ENCODE data around the gene TNFRSF4. TPM values are rescaled to one million over a fixed set of nuclear protein-coding genes. Genes with fewer than 3 reads are reported as not detected.

The TNFRSF4 gene
- total and polyA plus RNA-seq, 2 of the 13 experiments (the other 11 are each of a cell fraction or from before 2014, with no cell fraction given): not detected

DNA sequence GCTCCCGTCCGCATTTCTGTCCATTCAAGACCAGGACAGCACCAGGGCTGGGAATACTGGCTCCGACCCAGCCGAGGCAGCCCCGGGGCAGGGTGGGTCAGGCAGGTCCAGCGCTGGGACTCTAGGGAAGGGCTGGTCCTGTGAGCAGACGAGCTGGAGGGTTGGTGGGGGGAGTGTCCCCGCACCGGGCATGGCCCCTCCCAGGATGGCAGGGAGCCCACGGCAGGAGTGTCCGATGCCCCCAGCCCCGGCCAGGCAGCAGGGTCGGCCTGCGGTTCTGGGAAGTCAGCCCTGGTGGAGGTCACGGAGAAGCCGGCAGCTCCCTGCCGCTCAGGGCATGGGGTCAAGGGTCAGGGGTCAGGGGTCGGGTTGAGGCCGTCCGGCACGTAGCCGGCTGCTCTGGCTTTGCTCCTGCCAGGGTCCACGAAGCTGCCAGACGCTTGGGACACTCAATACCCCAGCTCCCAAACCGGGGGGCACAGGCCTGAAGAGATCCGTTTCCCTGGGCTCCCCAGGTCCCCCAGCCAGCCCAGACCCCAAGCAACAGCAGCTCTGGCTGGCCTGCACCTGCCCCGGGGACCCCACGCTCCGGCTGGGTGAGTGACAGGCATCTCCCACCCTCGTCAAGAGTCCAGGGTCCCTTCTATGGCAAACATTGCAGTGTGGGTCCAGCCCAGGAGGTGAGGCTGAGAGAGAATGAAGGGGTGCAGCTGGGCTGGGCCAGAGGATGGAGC lies 25.8 kb upstream of the TNFRSF4 start (continued):
- TF ChIP-seq ZMYM4 (CRISPR knock-in tag; IDR thresholded peaks at IDR 0.05) (no peak), NONO (IDR thresholded peaks at IDR 0.05) (no peak), NONO (CRISPR knock-in tag; conservative IDR thresholded peaks at IDR 0.05) (no peak; the same call in none of the 2 replicates), PITX1 (CRISPR knock-in tag; IDR thresholded peaks at IDR 0.05) (0 out of 2 replicates have a peak, but pooled peaks have one; percentile 19), SRSF9 (IDR thresholded peaks at IDR 0.05; ENCODE audit: borderline replicate concordance, insufficient read depth, low read depth, low read length, poor library complexity, severe bottlenecking) (no peak), RBFOX2 (IDR thresholded peaks at IDR 0.05; ENCODE audit: low read depth, low read length) (peak; percentile 66; the same call in 1 of the 2 replicates), PHF5A (CRISPR knock-in tag; IDR thresholded peaks at IDR 0.05; ENCODE audit: low read depth, unreplicated experiment) (no peak), ADNP (CRISPR knock-in tag; IDR thresholded peaks at IDR 0.05) (no peak), EZH2 (conservative IDR thresholded peaks at IDR 0.05; ENCODE audit: low read depth, low read length) (no peak), ZNF839 (CRISPR knock-in tag; IDR thresholded peaks at IDR 0.05; ENCODE audit: borderline replicate concordance) (no peak; the same call in 1 of the 2 replicates), BRF2 (CRISPR knock-in tag; IDR thresholded peaks at IDR 0.05) (no peak), ZBTB33 (CRISPR knock-in tag; IDR thresholded peaks at IDR 0.05) (no peak), SYNCRIP (IDR thresholded peaks at IDR 0.05; ENCODE audit: insufficient read depth, low read depth, low read length) (no peak), ZNF446 (CRISPR knock-in tag; IDR thresholded peaks at IDR 0.05) (0 out of 2 replicates have a peak, but pooled peaks have one; percentile 61)
- TF ChIP-seq, protein P1, sequence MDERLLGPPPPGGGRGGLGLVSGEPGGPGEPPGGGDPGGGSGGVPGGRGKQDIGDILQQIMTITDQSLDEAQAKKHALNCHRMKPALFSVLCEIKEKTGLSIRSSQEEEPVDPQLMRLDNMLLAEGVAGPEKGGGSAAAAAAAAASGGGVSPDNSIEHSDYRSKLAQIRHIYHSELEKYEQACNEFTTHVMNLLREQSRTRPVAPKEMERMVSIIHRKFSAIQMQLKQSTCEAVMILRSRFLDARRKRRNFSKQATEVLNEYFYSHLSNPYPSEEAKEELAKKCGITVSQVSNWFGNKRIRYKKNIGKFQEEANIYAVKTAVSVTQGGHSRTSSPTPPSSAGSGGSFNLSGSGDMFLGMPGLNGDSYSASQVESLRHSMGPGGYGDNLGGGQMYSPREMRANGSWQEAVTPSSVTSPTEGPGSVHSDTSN (CRISPR knock-in tag; IDR thresholded peaks at IDR 0.05): peak; percentile 78
- TF ChIP-seq, protein P2, sequence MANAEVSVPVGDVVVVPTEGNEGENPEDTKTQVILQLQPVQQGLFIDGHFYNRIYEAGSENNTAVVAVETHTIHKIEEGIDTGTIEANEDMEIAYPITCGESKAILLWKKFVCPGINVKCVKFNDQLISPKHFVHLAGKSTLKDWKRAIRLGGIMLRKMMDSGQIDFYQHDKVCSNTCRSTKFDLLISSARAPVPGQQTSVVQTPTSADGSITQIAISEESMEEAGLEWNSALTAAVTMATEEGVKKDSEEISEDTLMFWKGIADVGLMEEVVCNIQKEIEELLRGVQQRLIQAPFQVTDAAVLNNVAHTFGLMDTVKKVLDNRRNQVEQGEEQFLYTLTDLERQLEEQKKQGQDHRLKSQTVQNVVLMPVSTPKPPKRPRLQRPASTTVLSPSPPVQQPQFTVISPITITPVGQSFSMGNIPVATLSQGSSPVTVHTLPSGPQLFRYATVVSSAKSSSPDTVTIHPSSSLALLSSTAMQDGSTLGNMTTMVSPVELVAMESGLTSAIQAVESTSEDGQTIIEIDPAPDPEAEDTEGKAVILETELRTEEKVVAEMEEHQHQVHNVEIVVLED (CRISPR knock-in tag; IDR thresholded peaks at IDR 0.05; ENCODE audit: borderline replicate concordance): peak; percentile 56; the same call in 1 of the 2 replicates
- TF ChIP-seq, protein P3, sequence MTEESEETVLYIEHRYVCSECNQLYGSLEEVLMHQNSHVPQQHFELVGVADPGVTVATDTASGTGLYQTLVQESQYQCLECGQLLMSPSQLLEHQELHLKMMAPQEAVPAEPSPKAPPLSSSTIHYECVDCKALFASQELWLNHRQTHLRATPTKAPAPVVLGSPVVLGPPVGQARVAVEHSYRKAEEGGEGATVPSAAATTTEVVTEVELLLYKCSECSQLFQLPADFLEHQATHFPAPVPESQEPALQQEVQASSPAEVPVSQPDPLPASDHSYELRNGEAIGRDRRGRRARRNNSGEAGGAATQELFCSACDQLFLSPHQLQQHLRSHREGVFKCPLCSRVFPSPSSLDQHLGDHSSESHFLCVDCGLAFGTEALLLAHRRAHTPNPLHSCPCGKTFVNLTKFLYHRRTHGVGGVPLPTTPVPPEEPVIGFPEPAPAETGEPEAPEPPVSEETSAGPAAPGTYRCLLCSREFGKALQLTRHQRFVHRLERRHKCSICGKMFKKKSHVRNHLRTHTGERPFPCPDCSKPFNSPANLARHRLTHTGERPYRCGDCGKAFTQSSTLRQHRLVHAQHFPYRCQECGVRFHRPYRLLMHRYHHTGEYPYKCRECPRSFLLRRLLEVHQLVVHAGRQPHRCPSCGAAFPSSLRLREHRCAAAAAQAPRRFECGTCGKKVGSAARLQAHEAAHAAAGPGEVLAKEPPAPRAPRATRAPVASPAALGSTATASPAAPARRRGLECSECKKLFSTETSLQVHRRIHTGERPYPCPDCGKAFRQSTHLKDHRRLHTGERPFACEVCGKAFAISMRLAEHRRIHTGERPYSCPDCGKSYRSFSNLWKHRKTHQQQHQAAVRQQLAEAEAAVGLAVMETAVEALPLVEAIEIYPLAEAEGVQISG (CRISPR knock-in tag; IDR thresholded peaks at IDR 0.05): peak; percentile 33; the same call in 1 of the 2 replicates
- TF ChIP-seq, protein P4, sequence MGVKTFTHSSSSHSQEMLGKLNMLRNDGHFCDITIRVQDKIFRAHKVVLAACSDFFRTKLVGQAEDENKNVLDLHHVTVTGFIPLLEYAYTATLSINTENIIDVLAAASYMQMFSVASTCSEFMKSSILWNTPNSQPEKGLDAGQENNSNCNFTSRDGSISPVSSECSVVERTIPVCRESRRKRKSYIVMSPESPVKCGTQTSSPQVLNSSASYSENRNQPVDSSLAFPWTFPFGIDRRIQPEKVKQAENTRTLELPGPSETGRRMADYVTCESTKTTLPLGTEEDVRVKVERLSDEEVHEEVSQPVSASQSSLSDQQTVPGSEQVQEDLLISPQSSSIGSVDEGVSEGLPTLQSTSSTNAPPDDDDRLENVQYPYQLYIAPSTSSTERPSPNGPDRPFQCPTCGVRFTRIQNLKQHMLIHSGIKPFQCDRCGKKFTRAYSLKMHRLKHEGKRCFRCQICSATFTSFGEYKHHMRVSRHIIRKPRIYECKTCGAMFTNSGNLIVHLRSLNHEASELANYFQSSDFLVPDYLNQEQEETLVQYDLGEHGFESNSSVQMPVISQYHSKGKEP (CRISPR knock-in tag; IDR thresholded peaks at IDR 0.05): no peak
